Measurements from ENCODE around the gene ZNF385C. TPM values are rescaled to one million over a fixed set of nuclear protein-coding genes. Genes with fewer than 3 reads are reported as not detected.
A peak's percentile ranks its signal among the peaks of the same experiment; 100 is the strongest.

ZNF385C gene
- total RNA-seq, 1 experiment from 2014 or later = 3.7 TPM

DNA sequence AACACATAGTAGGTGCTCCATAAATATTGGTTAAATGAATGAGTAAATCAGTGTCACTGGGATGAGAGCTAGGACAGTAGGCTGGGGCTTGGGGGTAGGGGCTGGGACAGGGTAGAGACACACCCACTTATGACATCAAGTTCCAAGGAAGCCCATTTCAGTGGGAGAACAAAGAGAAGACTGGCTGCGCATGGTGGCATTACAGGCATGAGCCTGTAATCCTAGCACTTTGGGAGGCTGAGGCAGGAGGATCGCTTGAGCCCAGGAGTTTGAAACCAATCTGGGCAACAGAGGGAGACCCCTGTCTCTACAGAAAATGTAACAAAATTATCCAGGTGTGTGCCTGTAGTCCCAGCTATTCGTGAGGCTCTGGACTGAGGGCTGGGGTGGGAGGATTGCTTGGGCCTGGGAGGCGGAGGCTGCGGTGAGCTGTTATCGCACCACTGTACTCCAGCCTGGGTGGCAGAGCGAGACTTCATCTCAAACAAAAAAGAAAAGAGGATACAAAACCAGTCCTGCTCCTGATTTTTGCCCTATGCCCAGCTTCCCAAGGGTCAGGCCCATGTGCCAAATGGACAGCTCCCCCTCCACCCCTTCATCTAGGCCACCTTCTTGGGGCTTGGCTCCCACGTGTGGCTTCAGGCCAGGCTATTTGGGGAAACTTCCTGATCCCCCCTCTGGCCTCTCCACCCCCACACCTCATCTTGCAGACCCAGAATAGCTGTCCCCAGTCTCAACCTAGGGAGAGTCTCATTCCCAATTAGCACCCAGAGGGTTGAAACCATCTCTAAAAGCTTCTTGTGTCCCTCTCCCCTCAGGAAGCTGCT is 7.1 kb downstream of the ZNF385C start (continued):
- TF ChIP-seq, protein P1, sequence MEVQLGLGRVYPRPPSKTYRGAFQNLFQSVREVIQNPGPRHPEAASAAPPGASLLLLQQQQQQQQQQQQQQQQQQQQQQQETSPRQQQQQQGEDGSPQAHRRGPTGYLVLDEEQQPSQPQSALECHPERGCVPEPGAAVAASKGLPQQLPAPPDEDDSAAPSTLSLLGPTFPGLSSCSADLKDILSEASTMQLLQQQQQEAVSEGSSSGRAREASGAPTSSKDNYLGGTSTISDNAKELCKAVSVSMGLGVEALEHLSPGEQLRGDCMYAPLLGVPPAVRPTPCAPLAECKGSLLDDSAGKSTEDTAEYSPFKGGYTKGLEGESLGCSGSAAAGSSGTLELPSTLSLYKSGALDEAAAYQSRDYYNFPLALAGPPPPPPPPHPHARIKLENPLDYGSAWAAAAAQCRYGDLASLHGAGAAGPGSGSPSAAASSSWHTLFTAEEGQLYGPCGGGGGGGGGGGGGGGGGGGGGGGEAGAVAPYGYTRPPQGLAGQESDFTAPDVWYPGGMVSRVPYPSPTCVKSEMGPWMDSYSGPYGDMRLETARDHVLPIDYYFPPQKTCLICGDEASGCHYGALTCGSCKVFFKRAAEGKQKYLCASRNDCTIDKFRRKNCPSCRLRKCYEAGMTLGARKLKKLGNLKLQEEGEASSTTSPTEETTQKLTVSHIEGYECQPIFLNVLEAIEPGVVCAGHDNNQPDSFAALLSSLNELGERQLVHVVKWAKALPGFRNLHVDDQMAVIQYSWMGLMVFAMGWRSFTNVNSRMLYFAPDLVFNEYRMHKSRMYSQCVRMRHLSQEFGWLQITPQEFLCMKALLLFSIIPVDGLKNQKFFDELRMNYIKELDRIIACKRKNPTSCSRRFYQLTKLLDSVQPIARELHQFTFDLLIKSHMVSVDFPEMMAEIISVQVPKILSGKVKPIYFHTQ (CRISPR knock-in tag; IDR thresholded peaks at IDR 0.05) = no peak
- TF ChIP-seq NFE2L1 (CRISPR knock-in tag; IDR thresholded peaks at IDR 0.05) = no peak

DNA sequence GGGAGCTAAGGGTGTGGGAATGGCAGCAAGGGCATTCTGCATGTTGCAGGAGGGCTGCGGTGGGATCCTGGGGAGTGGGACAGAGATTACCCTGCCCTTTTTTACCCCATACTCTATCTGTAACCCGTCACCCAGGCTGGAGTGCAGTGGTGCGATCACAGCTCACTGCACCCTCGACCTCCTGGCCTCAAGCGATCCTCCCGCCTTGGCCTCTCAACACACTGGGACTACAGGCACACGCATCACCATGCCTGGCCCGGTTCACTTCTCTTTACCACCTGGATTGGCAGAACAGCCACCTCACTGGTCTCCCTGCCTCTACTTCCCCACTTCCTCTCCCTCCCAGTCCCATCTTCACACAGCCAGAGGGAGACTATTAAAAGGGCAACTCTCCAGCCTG is 9.5 kb downstream of the ZNF385C start:
- H3K9me3 Mint-ChIP-seq = no peaks in the 10 kb centered on the region
- CTCF ChIA-PET = interaction anchor here (0.6 to 2.1 kb wide), 4 partner anchors 10 to 32 kb away, joined by 3 to 11 read pairs (median 6); partner anchors contain the start of genes KAT2A and ZNF385C
- no peaks in the 10 kb centered on the region for H3K36me3 Mint-ChIP-seq
- no peak for ATAC-seq
- no peaks in the 10 kb centered on the region for H3K27me3 Mint-ChIP-seq (ENCODE audit: low read depth)
- no peak overlapping the region for H3K4me3 Mint-ChIP-seq
- TF ChIP-seq ZNF671 (CRISPR knock-in tag; IDR thresholded peaks at IDR 0.05) = no peak
- no peak for DNase-seq (ENCODE audit: low spot score)
- peaks cover 15% of the 10 kb centered on the region for H3K4me1 Mint-ChIP-seq
- POLR2A ChIA-PET = no interaction called here
- no peak overlapping the region; the same call in 1 of the 2 replicates for H3K27ac Mint-ChIP-seq

DNA sequence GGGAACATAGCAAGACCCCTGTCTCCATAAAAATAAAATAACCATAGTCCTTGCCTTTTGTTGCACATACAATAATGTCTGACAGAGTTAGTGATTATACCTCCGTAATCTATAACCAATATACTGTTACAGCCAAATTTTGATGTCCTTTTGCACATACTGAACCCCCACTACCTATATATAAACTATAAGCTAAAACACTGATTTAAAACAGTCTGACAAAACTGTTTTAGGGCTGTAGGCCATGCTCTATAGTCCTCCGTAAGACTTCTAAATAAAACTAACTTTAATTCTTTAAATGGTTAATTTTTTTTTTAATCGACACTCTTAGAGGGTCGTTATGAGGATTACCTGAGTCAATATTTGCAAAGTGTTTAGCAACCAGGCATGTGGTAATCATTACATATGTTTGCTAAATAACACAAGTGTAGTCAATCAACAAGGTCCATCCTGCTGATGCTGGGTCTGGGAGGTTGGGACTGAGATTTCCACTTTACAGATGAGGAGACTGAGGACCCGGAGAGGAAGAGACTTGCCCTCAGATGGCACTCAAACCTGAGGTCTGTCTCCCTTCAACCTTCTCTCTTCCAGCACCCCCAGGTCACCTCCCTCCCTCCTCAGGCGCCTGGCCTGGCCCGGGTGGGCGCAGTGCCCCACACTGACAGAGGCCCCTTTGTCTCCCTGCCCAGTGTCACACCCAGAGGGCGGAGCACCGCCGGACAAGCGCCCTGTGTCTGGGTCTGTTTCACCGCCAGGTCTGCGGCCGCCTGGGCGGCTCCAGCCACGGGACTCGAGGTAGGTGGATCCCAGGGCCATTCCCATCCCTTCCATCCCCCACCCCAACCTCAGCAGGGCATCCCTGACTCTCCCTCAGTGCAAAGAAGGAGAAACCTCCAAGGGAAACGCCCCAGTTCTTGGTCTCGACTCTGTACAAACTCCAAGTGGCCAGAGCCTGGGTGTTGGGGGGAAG is 10.3 kb downstream of the ZNF385C start:
- DNase-seq (ENCODE audit: low spot score) (no peak), ATAC-seq (peak; percentile 30)
- H3K9me3 Mint-ChIP-seq = no peaks in the 10 kb centered on the region
- H3K27me3 Mint-ChIP-seq (ENCODE audit: low read depth) = no peaks in the 10 kb centered on the region
- H3K4me1 Mint-ChIP-seq = peaks cover 15% of the 10 kb centered on the region
- H3K4me3 Mint-ChIP-seq = no peak overlapping the region
- H3K36me3 Mint-ChIP-seq = no peaks in the 10 kb centered on the region
- TF ChIP-seq GABPB1 (CRISPR knock-in tag; IDR thresholded peaks at IDR 0.05) = peak; percentile 29; the same call in 1 of the 2 replicates
- TF ChIP-seq EMX1 (CRISPR knock-in tag; IDR thresholded peaks at IDR 0.05) = no peak
- CTCF ChIA-PET = interaction anchor here (0.5 to 2.1 kb wide), 6 partner anchors 10 to 33 kb away, joined by 3 to 11 read pairs (median 4); partner anchors contain the start of genes KAT2A and ZNF385C
- POLR2A ChIA-PET = no interaction called here
- H3K27ac Mint-ChIP-seq = no peak overlapping the region

DNA sequence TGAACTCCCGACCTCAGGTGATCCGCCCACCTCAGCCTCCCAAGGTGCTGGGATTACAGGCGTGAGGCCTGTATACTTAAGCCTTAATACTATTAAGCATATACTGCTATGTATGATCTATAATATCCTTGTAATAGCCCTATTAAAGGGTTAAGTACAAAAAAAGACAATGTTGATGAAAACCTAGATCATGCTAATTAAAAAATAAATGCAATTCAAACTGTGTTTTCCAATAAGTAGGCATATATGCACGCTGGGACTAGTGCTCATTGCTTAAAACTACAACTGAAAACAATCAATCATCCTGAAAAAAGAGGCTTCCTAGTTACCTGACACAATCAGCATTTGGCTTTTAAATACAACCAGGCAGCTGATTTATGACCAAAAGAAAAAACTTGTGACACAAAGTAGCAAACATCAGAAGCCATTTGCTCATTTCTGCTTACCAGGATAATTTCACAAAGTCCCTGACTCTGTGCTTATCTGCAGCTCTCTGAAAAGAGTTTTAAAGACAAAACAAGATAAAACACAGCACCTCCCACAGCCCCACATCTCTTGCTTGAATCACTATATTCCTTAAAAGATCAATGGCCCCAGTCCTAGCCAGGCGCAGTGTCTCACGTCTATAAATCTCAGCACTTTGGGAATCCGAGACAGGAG is 11.1 kb downstream of the ZNF385C start:
- ATAC-seq (no peak), DNase-seq (ENCODE audit: low spot score) (no peak)
- peak overlapping the region; percentile 32; the same call in 1 of the 2 replicates for H3K27ac Mint-ChIP-seq
- POLR2A ChIA-PET = no interaction called here
- H3K9me3 Mint-ChIP-seq = no peaks in the 10 kb centered on the region
- H3K4me3 Mint-ChIP-seq = no peak overlapping the region
- peaks cover 10% of the 10 kb centered on the region for H3K4me1 Mint-ChIP-seq
- CTCF ChIA-PET = interaction anchor here (0.5 to 2.1 kb wide), 2 partner anchors 14 to 18 kb away, joined by 4 to 5 read pairs; no protein-coding TSS in a partner anchor
- H3K27me3 Mint-ChIP-seq (ENCODE audit: low read depth) = no peaks in the 10 kb centered on the region
- H3K36me3 Mint-ChIP-seq = no peaks in the 10 kb centered on the region
- TF ChIP-seq NR2C2 (CRISPR knock-in tag; IDR thresholded peaks at IDR 0.05) = no peak
- no peak for TF ChIP-seq NFE2L1 (CRISPR knock-in tag; IDR thresholded peaks at IDR 0.05)
- TF ChIP-seq, protein P2, sequence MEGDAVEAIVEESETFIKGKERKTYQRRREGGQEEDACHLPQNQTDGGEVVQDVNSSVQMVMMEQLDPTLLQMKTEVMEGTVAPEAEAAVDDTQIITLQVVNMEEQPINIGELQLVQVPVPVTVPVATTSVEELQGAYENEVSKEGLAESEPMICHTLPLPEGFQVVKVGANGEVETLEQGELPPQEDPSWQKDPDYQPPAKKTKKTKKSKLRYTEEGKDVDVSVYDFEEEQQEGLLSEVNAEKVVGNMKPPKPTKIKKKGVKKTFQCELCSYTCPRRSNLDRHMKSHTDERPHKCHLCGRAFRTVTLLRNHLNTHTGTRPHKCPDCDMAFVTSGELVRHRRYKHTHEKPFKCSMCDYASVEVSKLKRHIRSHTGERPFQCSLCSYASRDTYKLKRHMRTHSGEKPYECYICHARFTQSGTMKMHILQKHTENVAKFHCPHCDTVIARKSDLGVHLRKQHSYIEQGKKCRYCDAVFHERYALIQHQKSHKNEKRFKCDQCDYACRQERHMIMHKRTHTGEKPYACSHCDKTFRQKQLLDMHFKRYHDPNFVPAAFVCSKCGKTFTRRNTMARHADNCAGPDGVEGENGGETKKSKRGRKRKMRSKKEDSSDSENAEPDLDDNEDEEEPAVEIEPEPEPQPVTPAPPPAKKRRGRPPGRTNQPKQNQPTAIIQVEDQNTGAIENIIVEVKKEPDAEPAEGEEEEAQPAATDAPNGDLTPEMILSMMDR (IDR thresholded peaks at IDR 0.05) = no peak
- TF ChIP-seq EMX1 (CRISPR knock-in tag; IDR thresholded peaks at IDR 0.05) = no peak
- no peak for TF ChIP-seq ZNF232 (CRISPR knock-in tag; IDR thresholded peaks at IDR 0.05)
- no peak for TF ChIP-seq ELF4 (CRISPR knock-in tag; IDR thresholded peaks at IDR 0.05; ENCODE audit: low read depth)
- TF ChIP-seq, protein P3, sequence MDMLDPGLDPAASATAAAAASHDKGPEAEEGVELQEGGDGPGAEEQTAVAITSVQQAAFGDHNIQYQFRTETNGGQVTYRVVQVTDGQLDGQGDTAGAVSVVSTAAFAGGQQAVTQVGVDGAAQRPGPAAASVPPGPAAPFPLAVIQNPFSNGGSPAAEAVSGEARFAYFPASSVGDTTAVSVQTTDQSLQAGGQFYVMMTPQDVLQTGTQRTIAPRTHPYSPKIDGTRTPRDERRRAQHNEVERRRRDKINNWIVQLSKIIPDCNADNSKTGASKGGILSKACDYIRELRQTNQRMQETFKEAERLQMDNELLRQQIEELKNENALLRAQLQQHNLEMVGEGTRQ (CRISPR knock-in tag; IDR thresholded peaks at IDR 0.05) = no peak
- TF ChIP-seq IRF2 (CRISPR knock-in tag; IDR thresholded peaks at IDR 0.05; ENCODE audit: borderline replicate concordance, low read depth) = no peak
- TF ChIP-seq, protein P4, sequence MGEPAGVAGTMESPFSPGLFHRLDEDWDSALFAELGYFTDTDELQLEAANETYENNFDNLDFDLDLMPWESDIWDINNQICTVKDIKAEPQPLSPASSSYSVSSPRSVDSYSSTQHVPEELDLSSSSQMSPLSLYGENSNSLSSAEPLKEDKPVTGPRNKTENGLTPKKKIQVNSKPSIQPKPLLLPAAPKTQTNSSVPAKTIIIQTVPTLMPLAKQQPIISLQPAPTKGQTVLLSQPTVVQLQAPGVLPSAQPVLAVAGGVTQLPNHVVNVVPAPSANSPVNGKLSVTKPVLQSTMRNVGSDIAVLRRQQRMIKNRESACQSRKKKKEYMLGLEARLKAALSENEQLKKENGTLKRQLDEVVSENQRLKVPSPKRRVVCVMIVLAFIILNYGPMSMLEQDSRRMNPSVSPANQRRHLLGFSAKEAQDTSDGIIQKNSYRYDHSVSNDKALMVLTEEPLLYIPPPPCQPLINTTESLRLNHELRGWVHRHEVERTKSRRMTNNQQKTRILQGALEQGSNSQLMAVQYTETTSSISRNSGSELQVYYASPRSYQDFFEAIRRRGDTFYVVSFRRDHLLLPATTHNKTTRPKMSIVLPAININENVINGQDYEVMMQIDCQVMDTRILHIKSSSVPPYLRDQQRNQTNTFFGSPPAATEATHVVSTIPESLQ (CRISPR knock-in tag; IDR thresholded peaks at IDR 0.05) = no peak
- TF ChIP-seq TCF7 (CRISPR knock-in tag; IDR thresholded peaks at IDR 0.05; ENCODE audit: low read depth) = no peak
- no peak for TF ChIP-seq SP1 (CRISPR knock-in tag; conservative IDR thresholded peaks at IDR 0.05)
- no peak for TF ChIP-seq GTF2I (CRISPR knock-in tag; conservative IDR thresholded peaks at IDR 0.05)
- TF ChIP-seq ZBTB21 (CRISPR knock-in tag; IDR thresholded peaks at IDR 0.05; ENCODE audit: borderline replicate concordance) = no peak
- TF ChIP-seq, protein P5, sequence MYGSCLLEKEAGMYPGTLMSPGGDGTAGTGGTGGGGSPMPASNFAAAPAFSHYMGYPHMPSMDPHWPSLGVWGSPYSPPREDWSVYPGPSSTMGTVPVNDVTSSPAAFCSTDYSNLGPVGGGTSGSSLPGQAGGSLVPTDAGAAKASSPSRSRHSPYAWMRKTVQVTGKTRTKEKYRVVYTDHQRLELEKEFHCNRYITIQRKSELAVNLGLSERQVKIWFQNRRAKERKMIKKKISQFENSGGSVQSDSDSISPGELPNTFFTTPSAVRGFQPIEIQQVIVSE (CRISPR knock-in tag; IDR thresholded peaks at IDR 0.05; ENCODE audit: borderline replicate concordance) = no peak
- no peak for TF ChIP-seq ZNF671 (CRISPR knock-in tag; IDR thresholded peaks at IDR 0.05)
- no peak for TF ChIP-seq ZNF396 (CRISPR knock-in tag; IDR thresholded peaks at IDR 0.05; ENCODE audit: borderline replicate concordance)
